ENCODE results near the gene PWWP2A.
"Not testable (repeated sequence)": the region's sequence is repeated elsewhere in the genome, so short reads cannot be mapped to it uniquely, and the experiment has no call there.

The PWWP2A gene

DNA sequence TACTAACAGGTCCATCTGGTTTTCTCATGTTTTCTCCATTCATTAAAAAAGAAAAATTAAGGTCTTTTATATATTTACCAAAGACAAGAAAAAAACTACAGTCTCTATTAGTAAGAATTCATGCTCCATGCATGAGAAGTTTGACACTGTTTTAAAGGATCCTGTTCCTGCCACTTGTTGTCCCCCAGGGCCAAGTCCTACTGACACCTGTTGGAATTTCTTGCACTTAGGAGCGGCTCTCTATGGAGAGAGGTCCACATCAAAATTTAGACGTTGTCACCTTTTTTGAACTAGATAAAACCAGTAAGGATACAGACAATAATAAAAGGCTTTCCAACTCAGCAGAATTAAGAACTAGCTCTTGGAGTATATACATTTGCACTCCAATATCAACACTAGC lies 42.3 kb downstream of the PWWP2A start:
- ATAC-seq (ENCODE audit: insufficient read depth, low read depth) (no peak), DNase-seq (no peak)
- Histone ChIP-seq H3K9me3 (ENCODE audit: insufficient read depth, low read length, severe bottlenecking) (no peaks in the 10 kb centered on the region), H3K4me1 (ENCODE audit: insufficient read depth, low read length) (no peaks in the 10 kb centered on the region), H3K4me3 (ENCODE audit: low read depth in 1 of 2, low read length in 2 of 2) (no peak overlapping the region), H3K4me2 (ENCODE audit: insufficient read depth, low read length) (no peak overlapping the region), H3K27ac (ENCODE audit: low read length) (no peak overlapping the region), H3K79me2 (ENCODE audit: insufficient read depth, low read length) (no peaks in the 10 kb centered on the region), H4K20me1 (ENCODE audit: insufficient read depth, low read length) (no peaks in the 10 kb centered on the region), H3K27me3 (ENCODE audit: insufficient read depth, low read length, poor library complexity) (no peaks in the 10 kb centered on the region), H2AFZ (ENCODE audit: low read depth, low read length) (no peak overlapping the region), H3K36me3 (ENCODE audit: insufficient read depth, low read length) (peaks cover 28% of the 10 kb centered on the region; the same call in 1 of the 2 replicates), H3K9ac (ENCODE audit: low read depth, low read length) (no peak overlapping the region)
- TF ChIP-seq, protein P1, sequence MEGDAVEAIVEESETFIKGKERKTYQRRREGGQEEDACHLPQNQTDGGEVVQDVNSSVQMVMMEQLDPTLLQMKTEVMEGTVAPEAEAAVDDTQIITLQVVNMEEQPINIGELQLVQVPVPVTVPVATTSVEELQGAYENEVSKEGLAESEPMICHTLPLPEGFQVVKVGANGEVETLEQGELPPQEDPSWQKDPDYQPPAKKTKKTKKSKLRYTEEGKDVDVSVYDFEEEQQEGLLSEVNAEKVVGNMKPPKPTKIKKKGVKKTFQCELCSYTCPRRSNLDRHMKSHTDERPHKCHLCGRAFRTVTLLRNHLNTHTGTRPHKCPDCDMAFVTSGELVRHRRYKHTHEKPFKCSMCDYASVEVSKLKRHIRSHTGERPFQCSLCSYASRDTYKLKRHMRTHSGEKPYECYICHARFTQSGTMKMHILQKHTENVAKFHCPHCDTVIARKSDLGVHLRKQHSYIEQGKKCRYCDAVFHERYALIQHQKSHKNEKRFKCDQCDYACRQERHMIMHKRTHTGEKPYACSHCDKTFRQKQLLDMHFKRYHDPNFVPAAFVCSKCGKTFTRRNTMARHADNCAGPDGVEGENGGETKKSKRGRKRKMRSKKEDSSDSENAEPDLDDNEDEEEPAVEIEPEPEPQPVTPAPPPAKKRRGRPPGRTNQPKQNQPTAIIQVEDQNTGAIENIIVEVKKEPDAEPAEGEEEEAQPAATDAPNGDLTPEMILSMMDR (IDR thresholded peaks at IDR 0.05; ENCODE audit: borderline replicate concordance, extremely low read depth, low read length, poor library complexity, severe bottlenecking) = no peak
- no peak for TF ChIP-seq EZH2 (IDR thresholded peaks at IDR 0.05; ENCODE audit: borderline replicate concordance, low read depth, low read length, severe bottlenecking)

DNA sequence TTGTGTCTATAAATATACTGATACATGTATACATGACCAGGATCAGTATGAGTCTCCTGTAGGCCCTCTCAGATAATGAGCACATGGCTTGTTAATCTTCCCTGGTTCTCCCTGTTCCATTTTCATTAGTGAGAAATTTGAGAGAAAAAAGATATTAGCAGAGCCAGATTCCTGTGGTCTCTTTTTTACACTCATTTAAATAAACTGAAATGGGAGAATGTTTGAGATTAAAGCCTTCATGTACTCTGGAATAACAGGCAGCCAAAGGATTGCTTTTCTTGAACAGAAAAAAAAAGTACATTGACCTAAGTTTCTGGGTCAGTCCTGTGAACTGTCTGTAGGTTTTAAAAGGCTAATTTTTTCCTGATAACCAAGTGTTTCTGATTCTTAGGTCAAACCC lies 44.2 kb downstream of the PWWP2A start:
- no peak for TF ChIP-seq EZH2 (IDR thresholded peaks at IDR 0.05; ENCODE audit: borderline replicate concordance, low read depth, low read length, severe bottlenecking)
- Histone ChIP-seq H3K27ac (ENCODE audit: low read length) (no peak overlapping the region), H3K4me2 (ENCODE audit: insufficient read depth, low read length) (no peak overlapping the region), H3K4me3 (ENCODE audit: low read depth in 1 of 2, low read length in 2 of 2) (no peak overlapping the region), H3K4me1 (ENCODE audit: insufficient read depth, low read length) (no peaks in the 10 kb centered on the region), H4K20me1 (ENCODE audit: insufficient read depth, low read length) (no peaks in the 10 kb centered on the region), H3K79me2 (ENCODE audit: insufficient read depth, low read length) (no peaks in the 10 kb centered on the region), H3K36me3 (ENCODE audit: insufficient read depth, low read length) (peaks cover 31% of the 10 kb centered on the region; the same call in 1 of the 2 replicates), H3K9ac (ENCODE audit: low read depth, low read length) (no peak overlapping the region), H3K9me3 (ENCODE audit: insufficient read depth, low read length, severe bottlenecking) (no peaks in the 10 kb centered on the region), H3K27me3 (ENCODE audit: insufficient read depth, low read length, poor library complexity) (no peaks in the 10 kb centered on the region), H2AFZ (ENCODE audit: low read depth, low read length) (no peak overlapping the region)
- ATAC-seq (ENCODE audit: insufficient read depth, low read depth) (no peak), DNase-seq (no peak)

DNA sequence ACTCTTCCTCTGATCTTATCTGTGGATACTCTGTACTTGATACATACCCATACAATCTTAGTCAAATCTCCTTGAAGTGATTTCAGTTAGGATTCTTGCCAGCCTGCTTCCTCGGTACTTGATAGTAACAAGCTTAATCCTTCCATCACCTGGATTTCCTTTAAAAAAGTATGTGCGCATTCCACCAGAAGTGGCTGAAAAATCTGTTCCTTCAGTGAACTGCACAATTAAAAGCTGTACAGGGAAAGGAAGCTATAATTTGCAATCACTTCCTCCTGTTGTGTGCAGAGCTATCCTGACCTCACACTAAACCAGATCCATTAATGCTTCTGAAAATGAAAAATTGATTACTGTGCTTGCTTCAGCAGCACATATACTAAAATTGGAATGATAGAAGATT lies 47.3 kb downstream of the PWWP2A start:
- H3K36me3 ChIP-seq (ENCODE audit: insufficient read depth, low read length) = peaks cover 12% of the 10 kb centered on the region; the same call in 1 of the 2 replicates
- no peaks in the 10 kb centered on the region for H3K9me3 ChIP-seq (ENCODE audit: insufficient read depth, low read length, severe bottlenecking)
- no peak overlapping the region for H3K27ac ChIP-seq (ENCODE audit: low read length)
- no peaks in the 10 kb centered on the region for H3K27me3 ChIP-seq (ENCODE audit: insufficient read depth, low read length, poor library complexity)
- TF ChIP-seq, protein P1 (IDR thresholded peaks at IDR 0.05; ENCODE audit: borderline replicate concordance, extremely low read depth, low read length, poor library complexity, severe bottlenecking) = no peak
- no peak for TF ChIP-seq EZH2 (IDR thresholded peaks at IDR 0.05; ENCODE audit: borderline replicate concordance, low read depth, low read length, severe bottlenecking)
- H3K9ac ChIP-seq (ENCODE audit: low read depth, low read length) = no peak overlapping the region
- no peak for DNase-seq
- no peak for ATAC-seq (ENCODE audit: insufficient read depth, low read depth)
- H3K4me1 ChIP-seq (ENCODE audit: insufficient read depth, low read length) = no peaks in the 10 kb centered on the region
- H3K4me3 ChIP-seq (ENCODE audit: low read depth in 1 of 2, low read length in 2 of 2) = no peak overlapping the region
- H3K4me2 ChIP-seq (ENCODE audit: insufficient read depth, low read length) = no peak overlapping the region
- H3K79me2 ChIP-seq (ENCODE audit: insufficient read depth, low read length) = no peaks in the 10 kb centered on the region
- no peaks in the 10 kb centered on the region for H4K20me1 ChIP-seq (ENCODE audit: insufficient read depth, low read length)
- no peak overlapping the region for H2AFZ ChIP-seq (ENCODE audit: low read depth, low read length)

DNA sequence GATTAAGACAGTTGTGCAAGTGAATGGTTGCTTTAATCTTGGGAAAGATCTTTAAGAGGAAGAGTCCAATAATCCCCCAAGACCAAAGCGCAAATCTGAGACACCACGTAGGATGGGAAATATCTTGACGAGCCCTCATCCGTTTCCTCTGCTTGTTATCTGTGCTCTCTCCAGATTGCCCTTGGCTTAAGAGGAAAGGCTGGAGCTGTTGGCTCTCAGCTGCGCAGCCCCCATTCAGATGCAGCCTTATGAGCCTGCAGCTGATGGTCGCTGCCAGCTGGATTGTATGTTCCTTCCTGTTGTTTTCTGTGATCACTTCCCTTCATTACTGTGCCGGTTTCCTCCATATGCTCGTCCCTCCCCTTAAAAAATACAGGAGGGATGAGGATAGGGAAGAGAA lies 47.7 kb downstream of the PWWP2A start:
- no peak for TF ChIP-seq EZH2 (IDR thresholded peaks at IDR 0.05; ENCODE audit: borderline replicate concordance, low read depth, low read length, severe bottlenecking)
- TF ChIP-seq, protein P1 (IDR thresholded peaks at IDR 0.05; ENCODE audit: borderline replicate concordance, extremely low read depth, low read length, poor library complexity, severe bottlenecking) = no peak
- peaks cover 14% of the 10 kb centered on the region; the same call in 1 of the 2 replicates for H3K36me3 ChIP-seq (ENCODE audit: insufficient read depth, low read length)
- H3K27me3 ChIP-seq (ENCODE audit: insufficient read depth, low read length, poor library complexity) = no peaks in the 10 kb centered on the region
- H3K9me3 ChIP-seq (ENCODE audit: insufficient read depth, low read length, severe bottlenecking) = no peaks in the 10 kb centered on the region
- no peak overlapping the region for H3K4me2 ChIP-seq (ENCODE audit: insufficient read depth, low read length)
- H3K4me1 ChIP-seq (ENCODE audit: insufficient read depth, low read length) = no peaks in the 10 kb centered on the region
- no peak for DNase-seq
- H3K27ac ChIP-seq (ENCODE audit: low read length) = no peak overlapping the region
- H4K20me1 ChIP-seq (ENCODE audit: insufficient read depth, low read length) = no peaks in the 10 kb centered on the region
- no peak for ATAC-seq (ENCODE audit: insufficient read depth, low read depth)
- no peak overlapping the region for H2AFZ ChIP-seq (ENCODE audit: low read depth, low read length)
- H3K9ac ChIP-seq (ENCODE audit: low read depth, low read length) = no peak overlapping the region
- H3K79me2 ChIP-seq (ENCODE audit: insufficient read depth, low read length) = no peaks in the 10 kb centered on the region
- no peak overlapping the region for H3K4me3 ChIP-seq (ENCODE audit: low read depth in 1 of 2, low read length in 2 of 2)

DNA sequence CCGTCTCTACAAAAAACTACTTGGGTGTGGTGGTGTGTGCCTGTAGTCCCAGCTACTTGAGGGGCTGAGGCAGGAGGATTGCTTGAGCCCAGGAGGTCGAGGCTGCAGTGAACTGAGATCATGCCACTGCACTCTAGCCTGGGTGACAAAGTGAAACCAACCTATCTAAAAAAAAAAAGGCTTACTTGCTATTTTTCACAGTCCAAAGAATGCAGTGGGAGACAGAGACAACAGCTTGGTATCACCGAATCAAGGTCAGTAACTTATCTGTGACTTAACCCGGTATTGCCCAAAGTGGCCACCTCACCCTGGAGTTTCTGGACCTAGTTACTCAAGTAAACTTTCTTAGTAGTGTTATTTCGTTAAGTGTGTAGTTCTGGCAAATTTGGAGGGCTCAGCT lies 50.1 kb downstream of the PWWP2A start:
- peak; percentile 20; the same call in 2 of the 3 replicates for ATAC-seq (ENCODE audit: insufficient read depth, low read depth)
- DNase-seq; H3K4me1 ChIP-seq (ENCODE audit: insufficient read depth, low read length); H2AFZ ChIP-seq (ENCODE audit: low read depth, low read length); H3K27me3 ChIP-seq (ENCODE audit: insufficient read depth, low read length, poor library complexity); H3K4me2 ChIP-seq (ENCODE audit: insufficient read depth, low read length); H3K79me2 ChIP-seq (ENCODE audit: insufficient read depth, low read length); H3K9ac ChIP-seq (ENCODE audit: low read depth, low read length); H3K27ac ChIP-seq (ENCODE audit: low read length); H4K20me1 ChIP-seq (ENCODE audit: insufficient read depth, low read length); H3K4me3 ChIP-seq (ENCODE audit: low read depth in 1 of 2, low read length in 2 of 2); H3K9me3 ChIP-seq (ENCODE audit: insufficient read depth, low read length, severe bottlenecking): not testable (repeated sequence)
- peaks cover 33% of the 10 kb centered on the region for H3K36me3 ChIP-seq (ENCODE audit: insufficient read depth, low read length)
